Measurements from ENCODE around the gene SNAP23. TPM values are rescaled to one million over a fixed set of nuclear protein-coding genes. Genes with fewer than 3 reads are reported as not detected.

The SNAP23 gene
- total and polyA plus RNA-seq, 2 of the 8 experiments (the other 6 are each of a cell fraction or from before 2014, with no cell fraction given) = 58.0 to 72.8 TPM

DNA sequence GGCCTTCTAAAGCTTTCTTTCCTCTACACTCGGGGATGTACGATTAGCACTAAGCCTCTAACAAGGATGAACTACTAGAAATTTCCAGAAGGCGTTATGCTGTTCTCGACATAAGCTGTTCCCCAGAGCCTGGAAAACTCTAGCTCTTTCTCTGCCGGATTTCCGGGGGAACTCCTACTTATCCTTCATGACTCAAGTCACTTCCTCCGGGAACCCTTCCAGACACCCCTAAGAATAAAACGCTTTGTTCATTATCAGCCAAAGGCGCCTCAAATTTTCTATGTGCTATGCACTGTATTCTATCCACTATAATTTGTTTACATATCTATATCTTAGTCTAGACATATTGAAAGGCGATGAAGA, 455 bp upstream of the SNAP23 start:
- peaks cover 0 to 1% of the 10 kb centered on the region in 2 experiments for H4K20me1 ChIP-seq (replicated peaks in 1 of 2; ENCODE audit: control insufficient read depth in 1 of 2, insufficient read depth in 2 of 2, low read length in 2 of 2)
- H3K4me1 ChIP-seq (replicated peaks in 1 of 4; ENCODE audit: control insufficient read depth in 3 of 4, insufficient read depth in 4 of 4, low read length in 3 of 4) = peaks cover 0 to 5% (median 1%) of the 10 kb centered on the region in 4 experiments; a peak in 4 of 7 replicates
- H4K8ac ChIP-seq (ENCODE audit: extremely low read depth, insufficient read depth, low read length) = no peak overlapping the region
- peak overlapping the region; percentile 61 to 78 for H3K4me2 ChIP-seq (ENCODE audit: insufficient read depth in 1 of 2, low read depth in 2 of 2, low read length in 2 of 2)
- H3K79me2 ChIP-seq (ENCODE audit: control insufficient read depth in 1 of 2, insufficient read depth in 2 of 2, low read length in 2 of 2) = peaks cover 0 to 35% of the 10 kb centered on the region in 2 experiments; a peak in 2 of 4 replicates
- 0 out of 2 replicates have a peak overlapping the region, but pooled peaks have one; percentile 54 for H2AFZ ChIP-seq (ENCODE audit: low read length)
- WGBS, 2 experiments (ENCODE audit: extremely low coverage in 1 of 2, insufficient coverage in 1 of 2, insufficient read length in 1 of 2, insufficient replicate concordance in 2 of 2, low coverage in 1 of 2, low lambda C conversion rate in 2 of 2, missing lambda C conversion rate in 1 of 2) = 56% methylated on average over 10 of the region's 10 CpGs; no CpG with 5 or more reads in 1 of the 2 experiments
- H3K23me2 ChIP-seq (ENCODE audit: low read depth, low read length) = peaks cover 11% of the 10 kb centered on the region; the same call in 1 of the 2 replicates
- H3K56ac ChIP-seq (replicated peaks; ENCODE audit: insufficient read length, low read depth, low read length) = peak overlapping the region; percentile 49
- CTCF ChIA-PET (ENCODE audit: partially characterized antibody) = no interaction called here
- no peak overlapping the region for H4K5ac ChIP-seq (ENCODE audit: insufficient read length, low read depth, low read length)
- H2BK20ac ChIP-seq (ENCODE audit: low read length) = no peak overlapping the region
- H2BK15ac ChIP-seq (ENCODE audit: low read length) = no peak overlapping the region
- H2BK5ac ChIP-seq (ENCODE audit: low read depth, low read length) = peak overlapping the region; percentile 60; the same call in 1 of the 2 replicates
- peak overlapping the region; percentile 53; the same call in 1 of the 2 replicates for H3K18ac ChIP-seq (ENCODE audit: extremely low read depth, low read length)
- no peaks in the 10 kb centered on the region for H3K79me1 ChIP-seq (ENCODE audit: low read depth, low read length)
- peak overlapping the region; percentile 71 to 98 (median 88); a peak in 7 of 8 replicates for H3K4me3 ChIP-seq (ENCODE audit: extremely low read depth in 1 of 4, insufficient read depth in 2 of 4, low read depth in 3 of 4, low read length in 4 of 4)
- no peak overlapping the region for H2AK5ac ChIP-seq (ENCODE audit: low read depth, low read length)
- no peak overlapping the region for H2BK120ac ChIP-seq (replicated peaks; ENCODE audit: low read depth, low read length)
- H4K91ac ChIP-seq (replicated peaks; ENCODE audit: insufficient read length, low read length) = no peak overlapping the region
- no peaks in the 10 kb centered on the region for H3K9me3 ChIP-seq (ENCODE audit: insufficient read depth in 2 of 2, low read depth in 1 of 2, low read length in 1 of 2)
- POLR2A ChIA-PET (ENCODE audit: partially characterized antibody) = interaction anchor here (0.7 to 2.0 kb wide), 10 partner anchors 8 to 222 kb away, joined by 3 to 9 read pairs (median 3); partner anchors contain the start of genes GANC, HAUS2, LRRC57 and TMEM87A
- H2BK12ac ChIP-seq (ENCODE audit: low read depth, low read length) = no peak overlapping the region
- H3K4ac ChIP-seq (replicated peaks; ENCODE audit: insufficient read length, low read depth, low read length) = no peak overlapping the region
- no peak overlapping the region for H3K14ac ChIP-seq (ENCODE audit: insufficient read length)
- H3K9ac ChIP-seq (replicated peaks in 1 of 4; ENCODE audit: extremely low read depth in 1 of 4, low read depth in 3 of 4, low read length in 3 of 4) = peak overlapping the region in 3 of 4 experiments; percentile 46 to 89 (median 48); a peak in 3 of 7 replicates
- H3K36me3 ChIP-seq (ENCODE audit: control insufficient read depth in 2 of 4, insufficient read depth in 4 of 4, low read length in 3 of 4) = no peaks in the 10 kb centered on the region
- DNase-seq (ENCODE audit: low read depth in 1 of 2, low spot score in 2 of 2) (no peak), FAIRE-seq (no peak)
- no peak overlapping the region for H3K27ac ChIP-seq (ENCODE audit: low read depth, low read length)
- no peak overlapping the region for H3K23ac ChIP-seq (ENCODE audit: insufficient read length)
- no peaks in the 10 kb centered on the region for H3K27me3 ChIP-seq (replicated peaks in 1 of 4; ENCODE audit: control insufficient read depth in 3 of 4, extremely low read depth in 1 of 4, insufficient read depth in 3 of 4, low read length in 3 of 4)
- TF ChIP-seq, protein P1, sequence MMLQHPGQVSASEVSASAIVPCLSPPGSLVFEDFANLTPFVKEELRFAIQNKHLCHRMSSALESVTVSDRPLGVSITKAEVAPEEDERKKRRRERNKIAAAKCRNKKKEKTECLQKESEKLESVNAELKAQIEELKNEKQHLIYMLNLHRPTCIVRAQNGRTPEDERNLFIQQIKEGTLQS (IDR thresholded peaks at IDR 0.05; ENCODE audit: insufficient read depth, low read depth, low read length) = no peak
- no peak for TF ChIP-seq YY1 (IDR thresholded peaks at IDR 0.05; ENCODE audit: low read depth, low read length)
- no peak for TF ChIP-seq RBBP5 (IDR thresholded peaks at IDR 0.05; ENCODE audit: borderline replicate concordance, low read depth, low read length)
- TF ChIP-seq POLR2AphosphoS5 (IDR thresholded peaks at IDR 0.05; ENCODE audit: low read depth, low read length) = no peak
- no peak for TF ChIP-seq SP2 (IDR thresholded peaks at IDR 0.05; ENCODE audit: low read length)
- TF ChIP-seq CEBPB (IDR thresholded peaks at IDR 0.05; ENCODE audit: low read depth, low read length) = no peak
- no peak for TF ChIP-seq TAF1 (IDR thresholded peaks at IDR 0.05; ENCODE audit: low read depth, low read length)
- no peak for TF ChIP-seq SIN3A (conservative IDR thresholded peaks at IDR 0.05 in 1 of 2, IDR thresholded peaks at IDR 0.05 in 1 of 2; ENCODE audit: low read depth in 1 of 2, low read length in 2 of 2)
- TF ChIP-seq TBP (IDR thresholded peaks at IDR 0.05; ENCODE audit: low read depth, low read length) = no peak
- TF ChIP-seq KDM4A (IDR thresholded peaks at IDR 0.05; ENCODE audit: low read depth, low read length, severe bottlenecking) = no peak
- TF ChIP-seq TAF7 (optimal IDR thresholded peaks at IDR 0.05; ENCODE audit: borderline replicate concordance, low read depth, low read length) = no peak
- TF ChIP-seq HDAC2 (IDR thresholded peaks at IDR 0.05; ENCODE audit: borderline replicate concordance in 1 of 2, low read depth in 2 of 2, low read length in 2 of 2) = no peak

Measured in H1 (cell line).